GM18508 (cell line): Measurements from ENCODE around the gene BANP.
"Not testable (repeated sequence)": the region's sequence is repeated elsewhere in the genome, so short reads cannot be mapped to it uniquely, and the experiment has no call there.

Source experiments
- ATAC-seq: cut with Tn5 transposase; IDR thresholded peaks from one replicate; pipeline ENCODE4 v1.9.1; 2021; ENCODE audit warnings: moderate number of reproducible peaks; ENCODE audit not compliant: insufficient read depth, unreplicated experiment

BANP gene

DNA sequence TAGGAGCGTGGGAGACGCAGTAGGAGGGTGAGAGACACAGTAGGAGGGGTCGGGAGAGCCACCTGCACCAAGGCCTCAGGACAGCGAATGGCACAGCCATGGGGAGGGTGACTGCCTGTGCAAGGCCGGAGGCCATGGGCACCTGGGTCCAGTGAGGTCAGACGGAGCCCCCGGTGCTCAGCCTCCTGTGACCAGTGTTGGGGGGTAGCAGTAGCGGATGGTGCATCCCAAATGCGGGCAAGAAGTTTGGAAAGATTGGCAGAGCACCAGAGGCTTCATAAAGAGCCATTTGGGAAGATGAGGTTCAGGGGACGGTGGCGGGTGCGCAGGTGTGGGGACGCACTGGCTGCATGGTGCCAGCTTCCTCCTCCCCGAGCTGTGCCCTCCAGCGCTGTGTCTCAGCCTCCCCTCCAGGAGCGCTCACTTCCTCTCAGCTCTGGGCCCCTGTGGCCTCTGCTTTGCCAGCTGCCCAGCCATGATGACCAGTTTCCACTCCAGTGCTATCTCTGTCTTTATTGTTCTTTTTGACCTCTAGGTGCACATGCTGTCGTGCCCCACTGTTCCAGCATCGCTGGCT is 90.8 kb downstream of the BANP start:
- ATAC-seq = not testable (repeated sequence)

DNA sequence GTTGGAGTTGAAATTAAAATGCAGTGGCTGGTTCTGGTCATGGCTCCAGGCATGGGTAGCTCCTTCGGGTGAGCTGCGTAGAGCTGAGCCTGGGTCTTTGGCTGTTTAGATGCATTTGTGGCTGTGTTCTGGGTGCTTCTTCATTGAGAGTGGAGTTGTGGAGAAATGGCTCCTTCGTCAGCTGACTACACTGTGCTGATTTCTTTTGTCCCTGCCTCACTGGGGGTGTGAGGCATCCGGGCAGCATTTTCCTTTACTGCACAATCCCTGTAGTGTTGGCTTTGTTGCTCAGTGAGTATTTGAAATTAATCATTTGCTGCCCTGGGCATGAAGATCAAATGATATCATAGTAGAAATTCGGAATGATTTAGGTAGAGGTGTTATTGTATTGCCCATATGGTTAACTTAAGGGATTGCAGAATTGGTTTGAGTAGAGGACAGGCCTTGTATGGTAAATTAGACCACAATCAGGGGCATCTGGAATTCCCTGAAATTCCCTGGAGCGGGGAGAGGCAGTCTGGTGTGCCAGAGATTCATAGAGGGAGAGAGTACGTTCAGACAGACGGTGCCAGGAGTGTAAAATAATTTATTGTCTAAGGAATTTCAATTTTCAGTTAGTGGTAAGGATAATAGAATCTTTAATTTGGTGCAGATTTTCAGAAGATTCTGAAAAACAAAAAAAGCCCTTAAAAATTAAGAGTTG is 92.1 kb downstream of the BANP start:
- ATAC-seq = not testable (repeated sequence)

- peak; percentile 47 for ATAC-seq
Observed at GRCh38 chr16:88044121-88044581, 92.9 kb downstream of the BANP start.

DNA sequence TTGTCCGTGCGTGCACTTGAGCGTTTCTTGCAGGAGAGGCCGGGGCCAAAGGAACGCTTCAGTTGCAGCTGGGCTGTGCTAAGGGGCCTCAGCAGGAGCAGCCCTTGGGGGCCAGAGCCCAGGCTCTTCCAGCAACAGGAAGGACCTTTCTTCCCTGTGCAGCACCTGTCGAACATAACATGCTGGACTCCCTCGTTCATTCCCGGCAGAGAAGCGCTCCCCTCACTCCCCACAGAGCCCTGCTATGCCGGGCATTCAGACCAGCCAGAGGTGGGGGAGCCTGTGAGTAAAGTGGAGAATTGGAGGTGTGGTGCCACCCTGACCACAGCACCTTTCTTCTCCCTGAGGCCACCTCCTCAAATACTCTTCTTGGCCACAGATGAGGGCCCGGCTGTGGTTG is 94.1 kb downstream of the BANP start:
- ATAC-seq = not testable (repeated sequence)

DNA sequence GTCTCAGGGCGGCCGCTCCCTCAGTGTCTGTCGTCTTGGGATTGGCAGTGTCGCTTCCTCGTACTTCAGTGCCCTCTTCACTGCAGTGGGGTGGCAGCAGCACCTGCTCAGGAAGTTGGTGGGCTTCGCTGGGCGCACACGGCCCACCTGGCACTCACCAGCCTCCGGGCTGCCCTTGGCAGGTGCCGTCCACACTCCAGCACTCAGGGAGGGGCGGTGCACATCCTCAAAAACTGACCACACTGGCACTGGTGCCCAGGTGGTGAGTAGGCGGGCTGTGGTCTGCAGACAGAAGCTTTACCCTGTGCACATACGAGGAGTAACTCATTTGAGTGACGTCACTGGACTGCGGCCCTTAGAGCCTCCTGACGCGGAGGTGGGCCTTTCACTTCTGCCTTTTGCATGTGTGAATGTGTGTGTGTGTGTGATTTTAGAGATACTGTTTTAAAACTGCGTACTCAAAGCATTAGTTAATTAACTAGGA is 94.6 kb downstream of the BANP start:
- ATAC-seq = peak; percentile 46

DNA sequence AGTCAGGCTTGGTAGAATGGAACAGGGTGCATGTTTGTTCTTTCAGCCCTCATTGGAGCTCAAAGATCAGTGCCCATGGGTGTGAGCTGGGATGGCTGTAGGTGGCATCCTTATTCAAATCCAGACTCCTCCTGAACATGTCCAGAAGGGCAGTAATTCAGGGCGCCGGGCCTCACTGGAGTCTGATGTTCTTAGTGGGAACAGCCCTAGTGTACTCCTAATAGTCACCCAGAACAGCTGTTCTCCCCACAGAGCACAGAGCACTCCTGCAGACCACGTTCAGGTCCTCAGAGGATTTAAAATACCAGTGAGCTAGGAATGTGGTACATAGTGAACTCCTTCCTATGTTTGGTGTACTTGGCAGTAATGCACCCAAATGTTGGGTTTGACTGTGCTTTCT is 96.2 kb downstream of the BANP start:
- ATAC-seq = no peak

- no peak for ATAC-seq
Observed at GRCh38 chr16:88048985-88049384, 97.8 kb downstream of the BANP start.

- ATAC-seq = no peak
Observed at GRCh38 chr16:88049561-88050545, 98.6 kb downstream of the BANP start.

DNA sequence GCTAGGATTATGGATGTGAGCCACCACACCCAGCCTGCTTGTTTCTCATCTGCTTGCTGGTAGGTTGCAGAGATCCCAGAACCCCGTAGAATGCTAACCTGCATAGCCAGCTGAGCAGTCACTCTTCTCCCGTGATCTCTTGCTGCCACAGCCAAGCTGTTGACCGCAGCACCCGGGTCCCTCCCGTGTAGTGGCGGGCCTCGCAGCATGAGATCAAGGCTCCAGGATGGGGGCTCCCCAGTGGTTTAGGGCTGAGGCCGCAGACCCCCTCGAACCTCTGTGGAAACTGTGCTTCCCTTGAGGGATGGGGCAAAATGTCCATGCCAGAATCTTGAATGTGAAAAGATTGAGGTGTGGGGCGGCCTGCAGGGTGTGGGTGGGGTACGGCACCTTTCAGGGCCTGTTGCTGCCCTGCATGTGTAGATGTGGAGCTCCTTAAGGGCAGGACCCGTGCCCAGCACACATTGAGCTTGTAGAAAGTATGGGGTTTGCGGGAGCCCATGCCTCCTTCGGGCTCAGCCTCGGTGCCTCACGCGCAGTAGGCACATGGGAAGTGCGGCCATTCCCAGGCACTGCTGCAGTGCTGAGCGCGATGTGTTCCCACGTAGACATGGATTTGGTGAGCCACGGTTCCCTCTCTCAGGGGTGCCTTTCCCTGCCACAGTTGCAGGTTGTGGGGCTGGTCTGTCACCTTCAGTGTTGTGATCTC is 99.9 kb downstream of the BANP start:
- no peak for ATAC-seq

GRCh38 chr16:88052661-88053060 is 101.4 kb downstream of the BANP start:
- no peak for ATAC-seq

DNA sequence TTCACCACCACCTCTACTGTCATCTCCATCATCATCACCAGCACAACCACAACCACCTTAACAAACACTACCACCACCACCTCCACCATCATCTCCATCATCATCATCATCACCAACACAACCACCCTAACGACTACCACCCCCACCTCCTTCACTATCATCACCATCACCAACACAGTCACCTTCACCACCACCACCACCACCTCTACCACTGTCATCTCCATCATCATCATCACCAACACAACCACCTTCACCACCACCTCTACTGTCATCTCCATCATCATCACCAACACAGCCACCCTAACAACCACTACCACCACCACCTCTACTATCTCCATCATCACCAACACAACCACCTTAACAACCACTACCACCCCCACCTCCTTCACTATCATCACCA is 102.2 kb downstream of the BANP start:
- not testable (repeated sequence) for ATAC-seq

DNA sequence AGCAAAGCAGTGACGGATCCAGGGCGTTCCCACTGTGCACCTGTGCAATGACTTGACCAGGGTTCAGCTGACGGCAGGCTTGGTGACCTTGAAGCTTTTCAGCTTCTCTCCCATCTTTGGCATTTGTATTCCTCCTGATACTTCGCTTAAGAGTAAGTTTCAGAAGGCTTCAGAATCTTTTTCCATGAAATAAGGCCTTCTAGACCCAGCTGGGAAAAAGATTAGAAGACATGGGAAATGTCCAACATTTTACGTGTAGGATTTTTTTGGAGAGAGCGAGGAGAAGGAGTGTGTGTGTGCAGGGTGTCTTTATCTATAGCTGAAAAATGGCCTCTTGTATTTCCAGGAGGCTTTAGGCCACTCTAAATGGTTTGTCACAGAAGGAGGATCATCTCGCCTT is 104.1 kb downstream of the BANP start:
- no peak for ATAC-seq

- ATAC-seq = no peak
Observed at GRCh38 chr16:88056212-88056611, 105.0 kb downstream of the BANP start.

DNA sequence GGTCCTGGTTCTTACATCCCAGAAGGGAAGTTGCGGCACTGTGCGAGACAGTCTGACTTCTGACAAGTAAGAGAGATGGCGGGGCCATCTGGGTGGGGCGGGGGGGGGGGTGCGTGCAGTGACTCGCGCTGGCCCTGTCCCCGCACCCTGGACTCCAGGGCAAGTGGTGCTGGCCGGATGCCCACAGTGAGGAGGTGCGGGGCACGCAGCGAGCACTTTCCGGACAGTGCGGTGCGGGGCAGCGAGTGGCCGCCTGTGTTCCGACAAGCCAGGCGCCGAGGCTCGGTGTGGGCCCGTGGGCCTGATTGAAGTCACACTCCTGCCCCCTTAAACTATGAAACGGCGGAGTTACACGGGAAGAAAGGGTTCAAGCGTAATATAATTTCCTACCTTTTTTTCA is 106.4 kb downstream of the BANP start:
- ATAC-seq = no peak

DNA sequence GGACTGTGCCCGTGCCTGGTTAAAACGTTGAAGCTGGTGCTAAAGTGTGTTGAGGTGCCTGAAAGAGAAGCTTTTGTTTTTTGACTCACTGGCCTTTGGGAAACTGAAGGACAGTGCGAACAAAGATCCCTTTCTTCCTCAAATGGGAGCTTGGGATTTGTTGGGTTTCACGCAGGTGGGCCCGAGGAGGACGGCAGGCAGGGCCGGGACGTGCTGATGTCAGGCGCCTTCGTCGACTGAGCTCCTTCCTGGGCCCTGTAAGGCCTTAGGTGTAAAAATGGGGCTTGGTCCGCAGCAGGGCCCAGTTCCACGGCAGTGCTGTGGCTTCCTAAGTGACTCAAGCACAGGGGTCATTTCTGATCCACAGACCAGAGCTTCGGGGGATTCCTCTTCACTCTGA is 106.9 kb downstream of the BANP start:
- ATAC-seq = no peak

- ATAC-seq = no peak
Observed at GRCh38 chr16:88058817-88059216, 107.6 kb downstream of the BANP start.

DNA sequence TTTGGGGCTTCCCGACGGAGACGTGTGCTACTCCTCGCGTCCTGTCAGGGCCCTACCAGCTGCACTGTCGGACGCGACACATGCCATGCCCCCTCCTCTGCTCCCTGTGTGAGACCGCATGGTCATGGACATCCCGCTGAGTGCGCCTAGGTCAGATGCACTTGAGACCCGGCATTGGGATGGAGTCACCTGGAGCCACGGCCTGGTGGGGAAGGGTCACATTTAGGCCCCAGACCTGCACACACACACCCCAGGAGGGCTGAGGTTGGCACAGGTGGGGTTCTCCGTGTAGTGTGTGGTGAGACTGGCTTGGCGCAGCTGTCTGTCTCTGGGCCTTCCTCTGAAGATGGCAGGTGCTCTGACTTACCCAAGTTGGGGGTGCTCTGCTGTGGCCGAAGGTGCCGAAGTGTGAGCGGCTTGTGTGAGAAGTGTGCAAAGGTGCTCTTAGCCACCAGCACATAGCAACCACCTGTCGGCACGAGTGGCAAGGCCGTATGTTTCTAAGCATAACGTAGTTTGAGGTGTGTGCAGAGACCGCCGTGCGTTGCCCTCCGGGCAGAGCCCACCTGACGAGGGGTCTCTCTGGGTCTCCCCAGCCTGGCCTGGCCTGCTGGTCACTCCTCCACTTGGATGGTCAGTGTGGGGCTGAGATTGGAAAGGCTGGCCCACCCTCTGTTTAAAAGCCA is 108.6 kb downstream of the BANP start:
- ATAC-seq = no peak

GRCh38 chr16:88060524-88061219 is 109.4 kb downstream of the BANP start:
- ATAC-seq = no peak
